ENCODE data around the gene NCKAP5. TPM values are rescaled to one million over a fixed set of nuclear protein-coding genes. Genes with fewer than 3 reads are reported as not detected.
A peak's percentile ranks its signal among the peaks of the same experiment; 100 is the strongest.

The NCKAP5 gene
- polyA plus RNA-seq, 2 of the 4 experiments (the other 2 are of a cell fraction), result 3.0 to 4.1 TPM

DNA sequence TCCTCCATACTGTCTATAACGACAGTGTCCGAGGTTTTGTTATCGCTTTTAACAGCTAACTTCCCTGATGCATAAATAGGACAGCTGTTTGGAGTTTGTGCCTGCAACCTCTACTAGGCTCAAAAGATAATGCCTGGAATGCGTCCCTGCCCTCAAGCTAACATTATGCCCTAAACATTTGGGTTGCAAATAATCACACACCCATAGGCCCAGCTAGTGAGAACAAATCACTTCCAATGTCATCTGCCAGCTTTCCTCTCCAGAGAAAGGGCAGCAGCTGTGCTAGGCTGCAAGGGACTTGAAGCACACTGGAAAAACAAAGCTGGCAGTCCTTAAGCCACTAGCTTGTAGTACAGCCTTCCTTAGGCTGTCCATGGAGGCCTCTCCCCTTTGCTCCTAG, 696.4 kb downstream of the NCKAP5 start:
- CTCF ChIA-PET, result no interaction called here
- Histone ChIP-seq H3K4me1 (no peaks in the 10 kb centered on the region), H3K9me3 (no peaks in the 10 kb centered on the region), H3K27ac (no peak overlapping the region), H3K4me3 (no peak overlapping the region), H3K4me2 (no peak overlapping the region)
- no peak for FAIRE-seq
- DNase-seq (ENCODE audit: low read depth in 1 of 2, low spot score in 1 of 2), result no peak
- TF ChIP-seq JUN (IDR thresholded peaks at IDR 0.05), result no peak
- TF ChIP-seq HOXB5 (CRISPR knock-in tag; IDR thresholded peaks at IDR 0.05), result no peak
- TF ChIP-seq CEBPB (IDR thresholded peaks at IDR 0.05), result no peak
- TF ChIP-seq E2F6 (IDR thresholded peaks at IDR 0.05; ENCODE audit: borderline replicate concordance, low read depth), result no peak
- no peak for TF ChIP-seq ZC3H11A (IDR thresholded peaks at IDR 0.05)
- TF ChIP-seq, protein P1, sequence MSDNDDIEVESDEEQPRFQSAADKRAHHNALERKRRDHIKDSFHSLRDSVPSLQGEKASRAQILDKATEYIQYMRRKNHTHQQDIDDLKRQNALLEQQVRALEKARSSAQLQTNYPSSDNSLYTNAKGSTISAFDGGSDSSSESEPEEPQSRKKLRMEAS (IDR thresholded peaks at IDR 0.05), result no peak
- TF ChIP-seq GATA3 (IDR thresholded peaks at IDR 0.05; ENCODE audit: borderline replicate concordance), result no peak
- TF ChIP-seq ZNF302 (CRISPR knock-in tag; IDR thresholded peaks at IDR 0.05), result no peak
- ATAC-seq, result no peak
- WGBS (ENCODE audit: missing lambda C conversion rate), result 91% methylated on average over 4 of the region's 4 CpGs
- POLR2A ChIA-PET, result no interaction called here

- Histone ChIP-seq H3K9me3 (no peaks in the 10 kb centered on the region), H3K4me3 (no peak overlapping the region), H3K4me1 (no peaks in the 10 kb centered on the region), H3K4me2 (no peak overlapping the region), H3K27ac (no peak overlapping the region)
- DNase-seq (ENCODE audit: low read depth in 1 of 2, low spot score in 1 of 2), result no peak
- CTCF ChIA-PET, result no interaction called here
- no peak for TF ChIP-seq CBX2 (IDR thresholded peaks at IDR 0.05; ENCODE audit: borderline replicate concordance, low read depth)
- no peak for TF ChIP-seq RNF2 (IDR thresholded peaks at IDR 0.05; ENCODE audit: borderline replicate concordance, low read depth)
- TF ChIP-seq HEYL (CRISPR knock-in tag; IDR thresholded peaks at IDR 0.05), result no peak
- TF ChIP-seq HOXB13 (CRISPR knock-in tag; IDR thresholded peaks at IDR 0.05; ENCODE audit: low read depth), result no peak
- TF ChIP-seq MAZ (IDR thresholded peaks at IDR 0.05; ENCODE audit: borderline replicate concordance, low read depth, low read length), result no peak
- FAIRE-seq, result no peak
- POLR2A ChIA-PET, result no interaction called here
- ATAC-seq, result no peak
These were observed 704.3 kb downstream of the NCKAP5 start for GRCh38 chr2:132863961-132864360.

GRCh38 chr2:132860220-132860619, 708.0 kb downstream of the NCKAP5 start:
- DNase-seq (ENCODE audit: low read depth in 1 of 2, low spot score in 1 of 2), result no peak
- TF ChIP-seq FOSB (CRISPR knock-in tag; IDR thresholded peaks at IDR 0.05), result no peak
- Histone ChIP-seq H3K4me3 (no peak overlapping the region), H3K4me1 (no peaks in the 10 kb centered on the region), H3K4me2 (no peak overlapping the region), H3K9me3 (no peaks in the 10 kb centered on the region), H3K27ac (no peak overlapping the region)
- 37% methylated on average over 2 of the region's 2 CpGs for WGBS (ENCODE audit: missing lambda C conversion rate)
- no peak for ATAC-seq
- peak; percentile 49 for FAIRE-seq
- ChIA-PET CTCF (no interaction called here), POLR2A (no interaction called here)

GRCh38 chr2:132859590-132859989, 708.7 kb downstream of the NCKAP5 start:
- Histone ChIP-seq H3K4me2 (no peak overlapping the region), H3K9me3 (no peaks in the 10 kb centered on the region), H3K4me1 (no peaks in the 10 kb centered on the region), H3K4me3 (no peak overlapping the region), H3K27ac (no peak overlapping the region)
- 53% methylated on average over 5 of the region's 5 CpGs for whole genome bisulfite sequencing (ENCODE audit: missing lambda C conversion rate)
- DNase-seq (ENCODE audit: low read depth in 1 of 2, low spot score in 1 of 2) (no peak), ATAC-seq (no peak), FAIRE-seq (no peak)
- ChIA-PET POLR2A (no interaction called here), CTCF (no interaction called here)
- TF ChIP-seq PHF8 (IDR thresholded peaks at IDR 0.05; ENCODE audit: borderline replicate concordance, low read depth), result no peak
- TF ChIP-seq SMC3 (IDR thresholded peaks at IDR 0.05), result no peak
- no peak for TF ChIP-seq JUN (IDR thresholded peaks at IDR 0.05)
- TF ChIP-seq HOXB13 (CRISPR knock-in tag; IDR thresholded peaks at IDR 0.05; ENCODE audit: low read depth), result no peak
- TF ChIP-seq RARB (CRISPR knock-in tag; IDR thresholded peaks at IDR 0.05), result no peak
- TF ChIP-seq ESRRA (IDR thresholded peaks at IDR 0.05; ENCODE audit: borderline replicate concordance, low read length), result no peak
- no peak for TF ChIP-seq POLR2A (IDR thresholded peaks at IDR 0.05; ENCODE audit: low read length)
- TF ChIP-seq MAFK (IDR thresholded peaks at IDR 0.05; ENCODE audit: partially characterized antibody), result no peak

- no peaks in the 10 kb centered on the region for H3K4me1 ChIP-seq
- 78% methylated on average over 1 of the region's 1 CpG for WGBS (ENCODE audit: missing lambda C conversion rate)
- H3K4me3 ChIP-seq, result no peak overlapping the region
- no peaks in the 10 kb centered on the region for H3K9me3 ChIP-seq
- no peak for ATAC-seq
- POLR2A ChIA-PET, result no interaction called here
- DNase-seq (ENCODE audit: low read depth in 1 of 2, low spot score in 1 of 2), result no peak
- FAIRE-seq, result no peak
- CTCF ChIA-PET, result interaction anchor here (0.6 kb wide), 1 partner anchor 775 kb away, joined by 3 read pairs; no protein-coding TSS in a partner anchor
- H3K27ac ChIP-seq, result no peak overlapping the region
- no peak overlapping the region for H3K4me2 ChIP-seq
- TF ChIP-seq HES2 (IDR thresholded peaks at IDR 0.05) (no peak), HOXA7 (CRISPR knock-in tag; IDR thresholded peaks at IDR 0.05) (no peak), HDAC2 (IDR thresholded peaks at IDR 0.05) (no peak), HOXB13 (CRISPR knock-in tag; IDR thresholded peaks at IDR 0.05; ENCODE audit: low read depth) (no peak)
- TF ChIP-seq, protein P2, sequence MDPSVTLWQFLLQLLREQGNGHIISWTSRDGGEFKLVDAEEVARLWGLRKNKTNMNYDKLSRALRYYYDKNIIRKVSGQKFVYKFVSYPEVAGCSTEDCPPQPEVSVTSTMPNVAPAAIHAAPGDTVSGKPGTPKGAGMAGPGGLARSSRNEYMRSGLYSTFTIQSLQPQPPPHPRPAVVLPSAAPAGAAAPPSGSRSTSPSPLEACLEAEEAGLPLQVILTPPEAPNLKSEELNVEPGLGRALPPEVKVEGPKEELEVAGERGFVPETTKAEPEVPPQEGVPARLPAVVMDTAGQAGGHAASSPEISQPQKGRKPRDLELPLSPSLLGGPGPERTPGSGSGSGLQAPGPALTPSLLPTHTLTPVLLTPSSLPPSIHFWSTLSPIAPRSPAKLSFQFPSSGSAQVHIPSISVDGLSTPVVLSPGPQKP (IDR thresholded peaks at IDR 0.05; ENCODE audit: low read depth, low read length), result no peak
- TF ChIP-seq, protein P3, sequence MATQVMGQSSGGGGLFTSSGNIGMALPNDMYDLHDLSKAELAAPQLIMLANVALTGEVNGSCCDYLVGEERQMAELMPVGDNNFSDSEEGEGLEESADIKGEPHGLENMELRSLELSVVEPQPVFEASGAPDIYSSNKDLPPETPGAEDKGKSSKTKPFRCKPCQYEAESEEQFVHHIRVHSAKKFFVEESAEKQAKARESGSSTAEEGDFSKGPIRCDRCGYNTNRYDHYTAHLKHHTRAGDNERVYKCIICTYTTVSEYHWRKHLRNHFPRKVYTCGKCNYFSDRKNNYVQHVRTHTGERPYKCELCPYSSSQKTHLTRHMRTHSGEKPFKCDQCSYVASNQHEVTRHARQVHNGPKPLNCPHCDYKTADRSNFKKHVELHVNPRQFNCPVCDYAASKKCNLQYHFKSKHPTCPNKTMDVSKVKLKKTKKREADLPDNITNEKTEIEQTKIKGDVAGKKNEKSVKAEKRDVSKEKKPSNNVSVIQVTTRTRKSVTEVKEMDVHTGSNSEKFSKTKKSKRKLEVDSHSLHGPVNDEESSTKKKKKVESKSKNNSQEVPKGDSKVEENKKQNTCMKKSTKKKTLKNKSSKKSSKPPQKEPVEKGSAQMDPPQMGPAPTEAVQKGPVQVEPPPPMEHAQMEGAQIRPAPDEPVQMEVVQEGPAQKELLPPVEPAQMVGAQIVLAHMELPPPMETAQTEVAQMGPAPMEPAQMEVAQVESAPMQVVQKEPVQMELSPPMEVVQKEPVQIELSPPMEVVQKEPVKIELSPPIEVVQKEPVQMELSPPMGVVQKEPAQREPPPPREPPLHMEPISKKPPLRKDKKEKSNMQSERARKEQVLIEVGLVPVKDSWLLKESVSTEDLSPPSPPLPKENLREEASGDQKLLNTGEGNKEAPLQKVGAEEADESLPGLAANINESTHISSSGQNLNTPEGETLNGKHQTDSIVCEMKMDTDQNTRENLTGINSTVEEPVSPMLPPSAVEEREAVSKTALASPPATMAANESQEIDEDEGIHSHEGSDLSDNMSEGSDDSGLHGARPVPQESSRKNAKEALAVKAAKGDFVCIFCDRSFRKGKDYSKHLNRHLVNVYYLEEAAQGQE (IDR thresholded peaks at IDR 0.05), result no peak
These were observed 710.9 kb downstream of the NCKAP5 start for GRCh38 chr2:132857319-132857718.

Data from A549 (cell line).